CD4-positive, alpha-beta memory T cell (primary cell): ENCODE data around the gene ADORA2A. TPM values are rescaled to one million over a fixed set of nuclear protein-coding genes. Genes with fewer than 3 reads are reported as not detected.

Experiments
- polyA plus RNA-seq, 2 donors: library from polyadenylated mRNA; unstranded; fragments of 300-500 nt; fragmentation: Illumina TruSeq; gene quantifications; one replicate each; pipeline ENCODE4 v1.2.3, GENCODE V29; 2021
- total RNA-seq, 2 experiments: library from RNA; stranded (reverse); gene quantifications; one replicate each; pipeline ENCODE4 v1.2.3, GENCODE V29; 2021

Gene ADORA2A
- total and polyA plus RNA-seq, 4 experiments from 2014 or later, result 34.5 to 74.7 (median 50.8) TPM

Other genes starting within 250 kb of the ADORA2A start
- under 1 TPM; 0.44 to 0.52 TPM for gene SUSD2, start 246.1 kb upstream of the ADORA2A start, total RNA-seq
- under 1 TPM in 1 of 2 donors, not detected in 1; 0.05 TPM for gene SUSD2, start 246.1 kb upstream of the ADORA2A start, polyA plus RNA-seq
- not detected for gene GGT5, start 182.5 kb upstream of the ADORA2A start, total RNA-seq
- not detected for gene GGT5, start 182.5 kb upstream of the ADORA2A start, polyA plus RNA-seq
- gene SPECC1L, start 156.8 kb upstream of the ADORA2A start, total RNA-seq, result 10 to 100 TPM; 51.1 to 62.1 TPM
- gene SPECC1L, start 156.8 kb upstream of the ADORA2A start, polyA plus RNA-seq, result 10 to 100 TPM in 1 of 2 donors, 1 to 10 TPM in 1; 4.3 to 12.9 TPM
- gene UPB1, start 67.7 kb downstream of the ADORA2A start, total RNA-seq, result 1 to 10 TPM; 1.1 to 1.4 TPM
- gene UPB1, start 67.7 kb downstream of the ADORA2A start, polyA plus RNA-seq, result not detected
- gene GUCD1, start 127.5 kb downstream of the ADORA2A start, total RNA-seq, result 10 to 100 TPM; 65.0 to 65.5 TPM
- gene GUCD1, start 127.5 kb downstream of the ADORA2A start, polyA plus RNA-seq, result 10 to 100 TPM; 44.2 to 47.3 TPM
- 10 to 100 TPM; 77.6 to 85.0 TPM for gene SNRPD3, start 128.4 kb downstream of the ADORA2A start, total RNA-seq
- gene SNRPD3, start 128.4 kb downstream of the ADORA2A start, polyA plus RNA-seq, result 100 to 1,000 TPM in 1 of 2 donors, 10 to 100 TPM in 1; 62.6 to 102 TPM
- under 1 TPM in 1 of 2 experiments, not detected in 1; 0.19 TPM for gene LRRC75B, start 165.5 kb downstream of the ADORA2A start, total RNA-seq
- under 1 TPM in 1 of 2 donors, not detected in 1; 0.40 TPM for gene LRRC75B, start 165.5 kb downstream of the ADORA2A start, polyA plus RNA-seq
- 10 to 100 TPM; 27.1 to 28.3 TPM for gene GGT1, start 175.6 kb downstream of the ADORA2A start, total RNA-seq
- gene GGT1, start 175.6 kb downstream of the ADORA2A start, polyA plus RNA-seq, result 10 to 100 TPM; 11.9 to 18.1 TPM